HG03439 (cell line): ENCODE data around the gene HES7.
A peak's percentile ranks its signal among the peaks of the same experiment; 100 is the strongest.

ENCODE experiments used
- ATAC-seq: cut with Tn5 transposase; IDR thresholded peaks from one replicate; pipeline ENCODE4 v1.9.1; 2021; ENCODE audit warnings: mild to moderate bottlenecking, moderate library complexity; ENCODE audit not compliant: unreplicated experiment

The HES7 gene

DNA sequence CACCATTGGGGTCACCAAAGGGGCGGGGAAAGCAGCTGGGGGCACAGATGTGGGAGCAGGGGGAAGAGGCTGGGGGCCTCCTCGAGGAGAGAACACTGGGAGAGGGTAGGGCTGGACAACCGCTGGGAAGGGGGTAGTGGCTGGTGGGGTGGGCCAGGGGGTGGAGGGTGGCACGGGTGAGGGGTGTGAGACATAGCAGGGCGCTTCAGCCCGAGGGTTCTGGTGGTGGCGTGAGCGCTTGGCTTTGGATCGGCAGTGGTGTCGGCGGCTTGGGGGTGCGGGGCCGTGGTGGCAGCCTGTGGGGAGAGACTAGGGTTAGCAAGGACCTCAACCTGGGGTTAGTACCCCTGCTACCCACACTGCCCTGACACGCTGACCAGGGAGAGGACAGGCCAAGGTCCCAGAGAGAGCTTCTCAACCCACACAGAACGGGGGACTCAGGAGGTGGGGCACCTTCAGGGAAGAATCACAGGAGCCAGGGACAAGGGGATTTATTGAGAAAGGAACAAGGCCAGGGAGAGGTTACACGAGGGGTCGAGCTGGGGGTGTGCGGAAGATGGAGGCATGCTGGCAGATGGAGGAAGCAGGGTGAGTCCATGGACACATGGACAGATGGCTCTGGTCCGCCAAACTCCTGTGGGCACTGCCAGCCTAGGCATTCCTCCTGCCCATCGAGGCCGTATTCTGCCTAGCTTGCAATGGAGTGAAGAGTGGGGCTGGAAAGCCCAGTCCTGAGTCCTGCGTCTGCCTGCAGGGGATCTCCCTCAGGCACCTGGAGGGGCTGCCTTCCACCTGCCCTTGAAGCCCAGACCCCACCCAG lies 19.9 kb upstream of the HES7 start:
- no peak for ATAC-seq

DNA sequence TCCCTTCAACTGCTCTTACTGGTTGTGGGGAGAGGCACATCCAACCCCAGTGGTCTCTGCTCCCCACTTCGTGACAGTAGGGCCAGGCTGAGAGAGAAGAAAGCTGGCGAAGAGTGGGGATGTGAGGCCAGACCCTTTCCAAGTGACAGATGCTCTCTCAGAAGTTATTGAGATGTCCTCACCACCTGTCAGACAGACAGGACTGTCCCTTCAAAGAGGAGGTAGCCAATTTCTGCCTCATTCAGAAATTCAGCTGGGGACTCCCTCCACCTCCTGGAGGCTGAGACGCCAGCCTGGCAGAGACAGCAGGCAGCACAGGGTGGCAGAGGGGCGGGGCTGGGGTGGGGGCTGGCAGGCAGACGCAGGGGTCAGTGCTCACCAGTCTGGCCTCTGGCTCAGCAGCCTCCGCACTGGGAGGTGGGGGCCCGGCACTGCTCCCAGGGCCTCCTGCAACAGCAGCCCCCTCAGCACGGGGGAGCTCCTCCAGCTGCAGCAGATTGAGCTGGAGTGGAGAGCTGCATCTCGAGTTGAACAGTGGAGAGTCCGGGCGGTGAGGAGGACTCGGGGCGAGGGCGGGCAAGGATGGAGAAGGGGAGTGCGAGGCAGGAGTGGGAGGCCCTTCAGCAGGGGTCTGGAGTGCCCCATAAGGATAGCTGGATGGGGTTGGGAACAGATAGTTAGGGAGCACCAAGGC lies 19.1 kb upstream of the HES7 start:
- ATAC-seq: no peak

- ATAC-seq: no peak
These were observed 18.4 kb upstream of the HES7 start for GRCh38 chr17:8142158-8142886.

- no peak for ATAC-seq
These were observed 17.8 kb upstream of the HES7 start for GRCh38 chr17:8141741-8142140.

- ATAC-seq: no peak
These were observed 17.1 kb upstream of the HES7 start for GRCh38 chr17:8141045-8141444.

- no peak for ATAC-seq
These were observed 16.4 kb upstream of the HES7 start for GRCh38 chr17:8140065-8141029.

GRCh38 chr17:8138672-8139371 lies 14.9 kb upstream of the HES7 start:
- ATAC-seq: peak; percentile 80

DNA sequence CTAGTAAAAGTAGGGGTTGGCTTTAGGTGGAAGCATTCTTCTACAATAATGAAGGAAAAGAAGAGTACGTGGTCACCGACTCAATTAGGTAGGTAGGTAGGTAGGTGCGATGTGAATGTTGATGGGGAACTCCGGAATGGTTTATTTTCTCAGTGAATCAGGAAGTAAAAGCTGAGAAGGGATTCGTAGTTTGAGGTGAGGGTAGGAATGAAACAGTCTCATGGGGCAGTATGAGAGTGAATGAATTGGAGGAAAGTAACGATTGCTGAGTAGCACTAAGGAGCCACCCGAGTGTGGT lies 14.4 kb upstream of the HES7 start:
- peak; percentile 0 for ATAC-seq

DNA sequence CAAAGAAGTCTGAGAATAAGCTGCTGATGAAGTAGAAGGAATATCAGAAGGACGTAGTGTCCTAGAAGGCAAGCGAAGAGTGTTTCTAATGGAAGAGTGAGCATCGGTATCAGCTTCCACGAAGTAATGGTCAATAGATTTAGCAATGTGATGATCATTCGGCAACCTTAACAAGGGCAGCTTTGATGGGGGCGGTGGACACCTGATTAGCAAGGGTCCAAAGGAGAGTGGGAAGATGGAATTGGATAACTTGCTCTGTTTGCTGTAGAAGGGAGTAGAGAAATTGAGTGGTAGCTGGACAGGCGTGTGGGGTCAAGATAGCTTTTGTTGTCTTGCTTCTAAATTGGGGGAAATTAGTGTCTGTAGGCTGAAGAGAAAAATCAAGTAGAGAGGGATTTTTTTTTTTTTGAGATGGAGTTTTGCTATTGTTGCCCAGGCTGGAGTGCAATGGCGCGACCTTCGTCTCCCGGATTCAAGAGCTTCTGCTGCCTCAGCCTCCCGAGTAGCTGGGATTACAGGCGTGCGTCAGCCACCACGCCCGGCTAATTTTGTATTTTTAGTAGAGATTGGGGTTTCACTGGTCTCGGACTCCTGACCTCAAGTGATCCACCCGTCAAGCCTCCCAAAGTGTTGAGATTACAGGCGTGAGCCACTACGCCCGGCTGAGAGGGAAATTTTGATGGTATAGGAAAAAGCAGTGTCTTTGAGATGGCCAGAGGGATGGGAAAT lies 13.9 kb upstream of the HES7 start:
- no peak for ATAC-seq

DNA sequence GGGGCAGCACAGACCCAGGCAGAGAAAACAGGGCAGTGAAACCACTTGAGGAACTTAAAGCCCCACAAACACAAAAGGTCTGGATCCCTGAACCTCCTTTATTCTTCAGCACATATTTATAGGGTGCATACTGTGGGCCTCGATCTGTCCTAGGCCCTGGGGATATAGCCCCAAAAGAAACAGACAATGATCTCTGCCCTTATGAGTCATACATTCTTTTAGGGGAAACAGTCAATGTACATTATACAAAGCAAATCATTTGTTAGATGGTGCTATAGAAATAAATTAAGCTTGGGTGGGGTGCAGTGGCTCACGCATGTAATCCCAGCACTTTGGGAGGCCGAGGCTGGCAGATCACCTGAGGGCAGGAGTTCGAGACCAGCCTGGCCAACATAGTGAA lies 10.0 kb upstream of the HES7 start:
- no peak for ATAC-seq

DNA sequence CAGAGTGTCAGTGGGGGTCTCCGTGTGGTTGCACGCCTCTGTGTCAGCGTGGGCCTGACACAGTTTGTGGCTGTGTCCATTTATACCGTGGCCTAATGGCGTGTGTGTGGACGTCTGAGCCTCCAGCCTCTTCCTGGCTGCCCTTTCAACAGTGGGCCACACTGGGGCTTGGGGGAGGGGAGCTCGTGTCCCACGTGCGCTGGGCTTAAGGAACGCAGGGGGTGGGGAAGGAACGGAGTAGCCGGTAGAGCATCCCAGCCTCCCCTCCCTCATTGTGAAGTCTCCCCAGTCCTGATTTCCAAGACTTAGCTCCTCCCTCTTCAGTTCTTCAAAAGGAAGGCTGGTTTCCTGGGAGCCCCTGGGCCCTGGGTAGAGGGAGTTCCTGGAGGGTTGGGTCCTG lies 9.5 kb upstream of the HES7 start:
- ATAC-seq: no peak

- no peak for ATAC-seq
These were observed 8.0 kb upstream of the HES7 start for GRCh38 chr17:8131844-8132441.

DNA sequence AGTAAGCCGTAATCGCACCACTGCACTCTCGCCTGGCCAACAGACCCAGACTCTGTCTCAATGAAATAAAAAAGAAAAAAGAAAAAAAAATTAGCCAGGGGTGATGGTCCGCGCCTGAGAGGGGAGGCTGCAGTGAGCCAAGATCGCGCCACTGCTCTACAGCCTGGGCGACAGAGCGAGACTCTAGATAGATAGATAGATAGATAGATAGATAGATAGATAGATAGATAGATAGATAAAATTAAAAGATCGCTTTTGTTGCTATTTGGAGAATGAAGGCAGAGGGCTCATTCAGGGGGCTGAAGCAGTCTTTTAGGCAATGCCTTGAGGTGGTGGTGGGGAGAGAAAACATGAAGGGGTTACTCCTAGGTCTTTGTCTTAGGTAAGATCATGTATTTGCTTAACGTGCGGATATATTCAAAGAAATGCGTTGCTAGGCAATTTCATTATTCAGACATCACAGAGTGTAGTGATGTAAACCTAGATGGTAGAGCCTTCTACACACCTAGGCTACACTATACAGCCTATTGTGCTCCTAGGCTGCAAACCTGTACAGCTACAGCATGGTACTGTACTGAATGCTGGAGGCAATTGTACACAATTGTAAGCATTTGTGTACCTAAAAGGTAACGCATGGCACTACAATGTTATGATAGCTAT lies 4.3 kb upstream of the HES7 start:
- no peak for ATAC-seq

- no peak for ATAC-seq
These were observed 2.7 kb upstream of the HES7 start for GRCh38 chr17:8126491-8127066.

GRCh38 chr17:8125947-8126490 lies 2.1 kb upstream of the HES7 start:
- ATAC-seq: no peak

DNA sequence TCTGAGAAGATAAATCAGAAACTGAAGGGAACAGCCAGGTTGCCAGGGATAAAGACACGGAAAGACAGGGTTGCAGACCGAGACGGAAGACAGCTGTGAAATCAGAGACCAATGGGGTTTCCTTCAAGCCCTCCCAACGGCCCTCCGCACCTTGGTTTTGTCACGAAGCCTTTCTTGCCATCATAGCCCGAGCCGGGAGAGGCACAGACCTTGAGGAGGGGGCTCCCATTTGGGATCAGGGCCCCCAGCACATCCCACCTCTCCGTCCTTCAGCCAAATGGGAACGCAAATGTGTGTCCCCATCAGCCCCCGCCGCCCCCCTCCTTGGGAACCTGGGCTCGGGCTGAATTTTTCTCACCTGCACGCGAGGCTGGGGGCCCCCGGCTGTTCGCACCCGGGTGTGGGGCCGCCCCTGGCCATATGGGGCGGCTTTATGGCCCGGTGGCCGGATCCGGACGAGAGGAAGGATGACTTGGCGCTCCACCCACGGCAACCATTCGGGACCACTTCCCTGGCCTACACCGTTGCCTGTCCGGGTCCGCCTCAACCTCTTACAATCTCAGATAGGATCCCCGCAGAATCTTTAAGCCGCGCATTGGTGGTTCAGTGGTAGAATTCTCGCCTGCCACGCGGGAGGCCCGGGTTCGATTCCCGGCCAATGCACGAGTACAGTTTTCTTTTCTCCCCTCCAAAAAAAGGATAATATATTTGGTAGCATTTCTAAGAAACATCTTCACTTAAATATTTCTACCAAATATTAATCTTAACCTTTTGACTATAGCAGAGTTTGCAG lies 1.4 kb upstream of the HES7 start:
- no peak for ATAC-seq
